HG03432 (cell line): Measurements from ENCODE around the gene GNB2.

Source experiments
- ATAC-seq: cut with Tn5 transposase; IDR thresholded peaks from one replicate; pipeline ENCODE4 v1.9.1; 2021; ENCODE audit warnings: mild to moderate bottlenecking, moderate library complexity; ENCODE audit not compliant: unreplicated experiment

GNB2 gene

GRCh38 chr7:100673302-100673941 lies at the start of gene GNB2:
Gene GNB2 (plus strand): TSS chr7:100673740. CDS start chr7:100676266, 2,526 bp downstream.
- ATAC-seq: peak; percentile 62

GRCh38 chr7:100623951-100624824 lies 49.4 kb upstream of the GNB2 start:
- no peak for ATAC-seq

GRCh38 chr7:100626055-100626454 lies 47.5 kb upstream of the GNB2 start:
- no peak for ATAC-seq

GRCh38 chr7:100626530-100627237 lies 46.9 kb upstream of the GNB2 start:
- peak; percentile 91 for ATAC-seq

GRCh38 chr7:100627238-100627549 lies 46.3 kb upstream of the GNB2 start:
- no peak for ATAC-seq

- no peak for ATAC-seq
Observed at GRCh38 chr7:100629117-100629716, 44.3 kb upstream of the GNB2 start.

GRCh38 chr7:100630066-100630465 lies 43.5 kb upstream of the GNB2 start:
- no peak for ATAC-seq

- peak; percentile 61 for ATAC-seq
Observed at GRCh38 chr7:100632951-100633717, 40.4 kb upstream of the GNB2 start.

GRCh38 chr7:100639995-100640516 lies 33.5 kb upstream of the GNB2 start:
- ATAC-seq: no peak

- no peak for ATAC-seq
Observed at GRCh38 chr7:100640517-100641440, 32.8 kb upstream of the GNB2 start.

- no peak for ATAC-seq
Observed at GRCh38 chr7:100641463-100641859, 32.1 kb upstream of the GNB2 start, which contains the start of gene TFR2. Gene TFR2 (minus strand): TSS chr7:100641552. CDS start chr7:100641509, 43 bp downstream.

GRCh38 chr7:100641860-100642533 lies 31.5 kb upstream of the GNB2 start:
- no peak for ATAC-seq

- no peak for ATAC-seq
Observed at GRCh38 chr7:100642534-100642907, 31.0 kb upstream of the GNB2 start.

- ATAC-seq: no peak
Observed at GRCh38 chr7:100649826-100650565, 23.5 kb upstream of the GNB2 start.

GRCh38 chr7:100654908-100655831 lies 18.4 kb upstream of the GNB2 start:
- no peak for ATAC-seq

GRCh38 chr7:100655908-100656674 lies 17.4 kb upstream of the GNB2 start, which contains the start of gene ACTL6B:
Gene ACTL6B (minus strand): TSS chr7:100656448. CDS start chr7:100656354, 94 bp downstream.
- ATAC-seq: no peak
